WERI-Rb-1 (cell line): ENCODE data around the gene NDUFB7.
A peak's percentile ranks its signal among the peaks of the same experiment; 100 is the strongest.

Experiments used
- DNase-seq: peaks from one replicate; pipeline ENCODE4 v3.0.0-alpha.2; 2020
- H3K27ac ChIP-seq: fragments of 250-450 bp; sonication (Bioruptor Pico); 2 replicates; pipeline ENCODE4 v1.5.1; 2020; ENCODE audit warnings: mild to moderate bottlenecking, moderate library complexity
- H3K27me3 ChIP-seq: fragments of 250-450 bp; sonication (Bioruptor Pico); 2 replicates; pipeline ENCODE4 v1.5.1; 2021; ENCODE audit warnings: mild to moderate bottlenecking, low read depth, moderate library complexity; ENCODE audit not compliant: insufficient read depth, severe bottlenecking
- H3K36me3 ChIP-seq: fragments of 250-450 bp; sonication (Bioruptor Pico); 2 replicates; pipeline ENCODE4 v1.5.1; 2020; ENCODE audit warnings: mild to moderate bottlenecking, moderate library complexity
- H3K4me3 ChIP-seq: 2 replicates; pipeline ENCODE4 v1.5.1; 2011; ENCODE audit warnings: low read depth, mild to moderate bottlenecking, control low read depth, low read length
- H3K9me3 ChIP-seq: fragments of 250-450 bp; sonication (Bioruptor Pico); 2 replicates; pipeline ENCODE4 v1.5.1; 2021; ENCODE audit warnings: mild to moderate bottlenecking, moderate library complexity; ENCODE audit not compliant: severe bottlenecking
- TF ChIP-seq, protein P1 (sequence below): IDR thresholded peaks from 2 replicates; pipeline ENCODE4 v1.5.1; 2011; ENCODE audit warnings: low read depth, mild to moderate bottlenecking, control low read depth, inconsistent platforms, low read length

Gene NDUFB7

DNA sequence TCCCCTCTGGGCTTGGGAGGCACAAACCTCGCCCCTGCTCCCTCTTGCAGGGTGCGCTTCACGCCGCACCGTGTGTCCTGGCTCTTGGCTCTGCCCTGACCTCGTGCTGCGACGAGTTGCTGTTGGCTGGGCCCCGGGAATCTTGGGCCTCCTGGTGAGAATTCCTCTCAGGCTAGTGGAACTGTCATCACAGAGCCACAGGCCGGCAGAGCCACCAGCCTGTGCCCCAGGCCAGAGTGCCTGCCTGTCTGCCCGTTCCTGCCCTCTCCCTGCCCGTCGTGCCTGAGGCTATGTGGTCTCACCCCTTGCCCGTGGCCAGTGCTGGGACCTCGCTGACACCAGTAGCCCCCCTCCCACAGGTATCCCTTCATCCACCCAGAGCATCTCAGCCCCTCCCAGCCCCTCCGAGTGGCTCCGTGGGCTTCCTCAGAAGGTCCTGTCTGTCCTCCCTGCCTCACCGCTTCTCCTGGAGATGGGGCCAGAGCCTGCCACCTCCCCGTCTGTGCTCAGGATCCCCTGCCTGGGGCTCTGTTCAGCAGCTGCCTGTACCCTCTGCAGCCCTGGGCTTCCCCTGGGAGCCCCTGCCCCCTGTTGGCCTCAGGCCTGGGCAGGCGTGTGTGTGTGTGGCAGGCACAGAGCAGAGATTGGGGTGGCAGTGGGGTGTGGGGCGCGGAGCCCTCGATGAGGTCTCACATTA is 13.3 kb downstream of the NDUFB7 start:
- H3K36me3 ChIP-seq, result peaks cover 13% of the 10 kb centered on the region
- no peak for DNase-seq
- no peaks in the 10 kb centered on the region for H3K9me3 ChIP-seq
- TF ChIP-seq, protein P1, sequence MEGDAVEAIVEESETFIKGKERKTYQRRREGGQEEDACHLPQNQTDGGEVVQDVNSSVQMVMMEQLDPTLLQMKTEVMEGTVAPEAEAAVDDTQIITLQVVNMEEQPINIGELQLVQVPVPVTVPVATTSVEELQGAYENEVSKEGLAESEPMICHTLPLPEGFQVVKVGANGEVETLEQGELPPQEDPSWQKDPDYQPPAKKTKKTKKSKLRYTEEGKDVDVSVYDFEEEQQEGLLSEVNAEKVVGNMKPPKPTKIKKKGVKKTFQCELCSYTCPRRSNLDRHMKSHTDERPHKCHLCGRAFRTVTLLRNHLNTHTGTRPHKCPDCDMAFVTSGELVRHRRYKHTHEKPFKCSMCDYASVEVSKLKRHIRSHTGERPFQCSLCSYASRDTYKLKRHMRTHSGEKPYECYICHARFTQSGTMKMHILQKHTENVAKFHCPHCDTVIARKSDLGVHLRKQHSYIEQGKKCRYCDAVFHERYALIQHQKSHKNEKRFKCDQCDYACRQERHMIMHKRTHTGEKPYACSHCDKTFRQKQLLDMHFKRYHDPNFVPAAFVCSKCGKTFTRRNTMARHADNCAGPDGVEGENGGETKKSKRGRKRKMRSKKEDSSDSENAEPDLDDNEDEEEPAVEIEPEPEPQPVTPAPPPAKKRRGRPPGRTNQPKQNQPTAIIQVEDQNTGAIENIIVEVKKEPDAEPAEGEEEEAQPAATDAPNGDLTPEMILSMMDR, result no peak
- no peak overlapping the region for H3K4me3 ChIP-seq
- no peaks in the 10 kb centered on the region for H3K27me3 ChIP-seq
- H3K27ac ChIP-seq, result no peak overlapping the region

DNA sequence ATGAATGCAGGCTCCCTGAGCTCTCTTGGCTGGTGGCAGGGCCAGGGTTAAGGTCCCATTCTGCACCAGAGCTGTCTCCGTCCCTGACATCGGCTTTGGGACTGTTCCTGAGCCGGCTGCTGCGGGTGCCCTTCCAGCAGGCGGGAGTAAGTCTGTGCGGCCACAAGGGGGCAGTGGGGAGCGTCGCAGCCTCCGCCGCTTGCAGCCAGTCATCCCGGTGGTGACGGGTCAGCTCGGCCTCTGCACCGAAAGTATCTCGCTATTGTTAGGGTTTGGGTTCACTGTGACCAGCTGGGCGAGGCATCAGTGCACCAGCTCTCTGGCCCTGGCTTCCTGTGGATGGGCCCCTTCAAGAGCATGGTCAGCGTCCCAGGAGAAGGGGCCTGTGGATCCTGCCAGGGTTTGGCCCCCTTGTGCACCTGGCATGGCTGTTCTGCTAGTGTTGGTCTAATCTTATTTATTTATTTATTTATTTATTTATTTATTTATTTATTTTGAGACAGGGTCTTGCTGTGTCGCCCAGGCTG is 15.1 kb downstream of the NDUFB7 start:
- no peak overlapping the region for H3K4me3 ChIP-seq
- H3K36me3 ChIP-seq, result peaks cover 5% of the 10 kb centered on the region
- H3K9me3 ChIP-seq, result no peaks in the 10 kb centered on the region
- peak; percentile 75 for DNase-seq
- TF ChIP-seq, protein P1, result peak; percentile 98
- no peak overlapping the region for H3K27ac ChIP-seq
- H3K27me3 ChIP-seq, result no peaks in the 10 kb centered on the region

DNA sequence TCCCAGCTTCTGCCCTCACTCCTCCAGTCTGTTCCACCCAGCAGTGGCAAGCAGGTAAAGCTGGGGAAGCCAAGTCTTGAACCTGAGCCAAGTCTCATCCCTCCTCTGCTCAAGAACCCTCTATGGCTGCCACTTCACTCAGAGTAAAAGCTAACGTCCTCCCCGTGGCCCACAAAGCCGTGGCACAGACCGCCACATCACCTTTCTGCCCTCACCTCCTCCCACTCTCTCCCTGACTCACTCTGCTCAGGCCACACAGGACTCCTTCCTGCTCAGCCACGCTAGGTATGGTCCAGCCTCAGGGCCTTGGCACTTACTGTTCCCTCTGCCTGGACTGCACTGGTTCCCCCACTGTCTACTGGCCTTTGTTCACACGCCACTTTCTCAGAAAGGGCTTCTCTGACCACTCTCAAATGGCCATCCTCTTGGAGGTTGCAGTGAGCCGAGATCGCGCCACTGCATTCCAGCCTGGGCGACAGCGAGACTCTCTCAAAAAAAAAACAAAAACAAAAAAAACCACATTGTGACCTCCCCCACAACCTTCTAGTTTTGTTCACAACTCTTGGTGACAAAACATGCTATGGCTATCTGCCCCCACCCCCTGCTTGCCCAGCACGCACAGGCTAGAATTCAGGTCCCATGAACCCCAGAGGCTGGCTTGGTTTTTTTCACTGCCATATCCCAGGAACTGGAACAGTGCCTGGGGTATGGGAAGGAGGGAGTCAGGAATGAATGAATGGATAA is 15.8 kb downstream of the NDUFB7 start:
- TF ChIP-seq, protein P1, result no peak
- H3K27me3 ChIP-seq, result no peaks in the 10 kb centered on the region
- no peak for DNase-seq
- no peaks in the 10 kb centered on the region for H3K9me3 ChIP-seq
- no peak overlapping the region for H3K27ac ChIP-seq
- no peak overlapping the region for H3K4me3 ChIP-seq
- peaks cover 5% of the 10 kb centered on the region for H3K36me3 ChIP-seq

DNA sequence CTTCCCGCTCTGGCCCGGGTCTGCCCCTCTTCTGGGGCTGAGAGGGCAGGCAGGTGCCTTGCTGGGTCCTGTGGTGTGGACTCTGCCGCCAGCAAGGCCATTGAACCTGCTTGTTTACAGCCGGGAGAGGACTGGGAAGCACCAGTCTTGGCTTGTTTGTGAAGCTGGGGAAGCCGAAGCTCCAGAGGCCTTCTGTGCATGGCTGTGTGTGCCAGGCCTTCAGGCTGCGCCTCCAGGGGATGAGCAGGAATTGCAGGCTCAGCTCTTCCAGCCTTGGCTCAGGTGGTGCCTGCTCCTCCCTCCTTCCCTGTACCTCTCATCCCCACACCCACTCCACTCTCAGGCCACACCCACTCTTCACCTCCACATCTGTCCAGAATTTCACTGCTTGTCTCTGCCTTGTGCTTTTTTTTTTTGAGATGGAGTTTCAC is 17.5 kb downstream of the NDUFB7 start:
- Histone ChIP-seq H3K27me3 (no peaks in the 10 kb centered on the region), H3K4me3 (no peak overlapping the region), H3K9me3 (no peaks in the 10 kb centered on the region), H3K27ac (no peak overlapping the region), H3K36me3 (peaks cover 12% of the 10 kb centered on the region)
- TF ChIP-seq, protein P1, result peak; percentile 23; the same call in 1 of the 2 replicates
- DNase-seq, result no peak

DNA sequence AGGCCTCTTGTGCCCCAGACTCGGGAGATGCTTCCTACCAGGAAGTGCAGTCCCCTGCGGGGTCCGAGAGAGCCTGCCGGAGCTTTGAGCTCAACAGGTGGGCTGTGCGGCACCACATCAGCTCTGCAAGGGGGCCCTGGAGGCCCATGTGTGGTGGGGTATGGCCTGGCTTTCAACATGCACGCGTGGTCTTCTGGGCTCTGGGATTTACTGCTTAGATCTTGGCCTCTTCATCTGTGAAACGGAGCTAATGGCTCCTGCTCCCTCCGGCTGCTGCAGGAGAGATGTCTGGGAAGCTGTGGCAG is 18.0 kb downstream of the NDUFB7 start:
- TF ChIP-seq, protein P1, result no peak
- H3K36me3 ChIP-seq, result peaks cover 14% of the 10 kb centered on the region
- no peaks in the 10 kb centered on the region for H3K9me3 ChIP-seq
- H3K27me3 ChIP-seq, result no peaks in the 10 kb centered on the region
- no peak for DNase-seq
- H3K27ac ChIP-seq, result no peak overlapping the region
- no peak overlapping the region for H3K4me3 ChIP-seq
